A549 (cell line): Measurements from ENCODE around the gene POU4F1. TPM values are rescaled to one million over a fixed set of nuclear protein-coding genes. Genes with fewer than 3 reads are reported as not detected.

Experiments
- ATAC-seq, 2 experiments: fragments of 200-7000 bp in 1 of 2; fragments of >200 bp in 1 of 2; cut with Nextera tagmentation in 1 of 2; cut with Tn5 transposase in 1 of 2; 3 replicates each; pipeline versions ENCODE4 v1.8.0 to v1.9.1; 2018 to 2020; ENCODE audit warnings: mild to moderate bottlenecking in 1 of 2, moderate library complexity in 1 of 2
- CTCF ChIA-PET: fragments of 300-600 bp; sonication (Branson Sonifier 250); formaldehyde crosslinking; extraction: SDS; loops from one replicate; lab custom pipeline; 2021; ENCODE audit warnings: antibody characterized with exemption, inconsistent platforms; lab: Yijun Ruan, JAX
- POLR2A ChIA-PET: fragments of 350-600 bp; formaldehyde crosslinking; extraction: SDS; loops from one replicate; lab custom pipeline; 2021; ENCODE audit warnings: antibody characterized with exemption, inconsistent platforms; lab: Yijun Ruan, JAX
- DNase-seq, 2 experiments: peaks; one replicate each; pipeline versions ENCODE4 v3.0.0 to v3.0.0-alpha.2; 2011 to 2016; ENCODE audit warnings: low read depth in 1 of 2, low spot score in 1 of 2
- FAIRE-seq: peaks from 2 replicates; lab custom pipeline; 2011; peaks lifted over from hg19 to GRCh38; lab: Jason Lieb, UNC
- H3K27ac ChIP-seq, 2 experiments: fragments of >200 bp; sonication (Bioruptor Twin); formaldehyde crosslinking; 3 replicates each; pipeline ENCODE4 v1.5.1; 2016 to 2017
- H3K4me1 ChIP-seq: fragments of >200 bp; sonication (Bioruptor Twin); formaldehyde crosslinking; 3 replicates; pipeline ENCODE4 v1.6.1; 2016
- H3K4me2 ChIP-seq: fragments of >200 bp; sonication (Bioruptor Twin); formaldehyde crosslinking; 3 replicates; pipeline ENCODE4 v1.6.1; 2016
- H3K4me3 ChIP-seq: fragments of >200 bp; sonication (Bioruptor Twin); formaldehyde crosslinking; 3 replicates; pipeline ENCODE4 v1.5.1; 2016
- H3K9me3 ChIP-seq: fragments of >200 bp; sonication (Bioruptor Twin); formaldehyde crosslinking; 3 replicates; pipeline ENCODE4 v1.6.1; 2016
- ATOH8 ChIP-seq: fragments of 250-450 bp; sonication (Bioruptor Pico); IDR thresholded peaks from 2 replicates; pipeline ENCODE4 v1.5.0; 2020; ENCODE audit warnings: low read depth, mild to moderate bottlenecking, moderate library complexity
- BCL3 ChIP-seq: fragments of >200 bp; sonication (Bioruptor Twin); formaldehyde crosslinking; IDR thresholded peaks from 3 replicates; pipeline ENCODE4 v1.6.1; 2016
- CEBPB ChIP-seq, 2 experiments: fragments of >200 bp in 1 of 2; sonication (Bioruptor Twin) in 1 of 2; formaldehyde crosslinking in 1 of 2; IDR thresholded peaks; 2 replicates each; pipeline ENCODE4 v1.6.1; 2012 to 2016
- ELK1 ChIP-seq: fragments of 150-350 bp; IDR thresholded peaks from 2 replicates; pipeline ENCODE4 v1.6.1; 2014; ENCODE audit warnings: low read depth, mild to moderate bottlenecking, low read length
- EP300 ChIP-seq, 2 experiments: fragments of >200 bp; sonication (Bioruptor Twin); formaldehyde crosslinking; IDR thresholded peaks; 2 replicates in 1 of 2; 3 replicates in 1 of 2; pipeline ENCODE4 v1.6.1; 2016 to 2017
- FOSB ChIP-seq: fragments of 250-450 bp; sonication (Bioruptor Pico); IDR thresholded peaks from 2 replicates; pipeline ENCODE4 v1.5.0; 2020; ENCODE audit warnings: mild to moderate bottlenecking, moderate library complexity
- FOXS1 ChIP-seq: fragments of 250-450 bp; sonication (Bioruptor Pico); IDR thresholded peaks from 2 replicates; pipeline ENCODE4 v1.5.0; 2020; ENCODE audit warnings: mild to moderate bottlenecking, moderate library complexity
- GATA3 ChIP-seq: IDR thresholded peaks from 2 replicates; pipeline ENCODE4 v1.6.1; 2012; ENCODE audit warnings: borderline replicate concordance
- HES2 ChIP-seq: fragments of >200 bp; sonication (Bioruptor Twin); formaldehyde crosslinking; IDR thresholded peaks from 2 replicates; pipeline ENCODE4 v1.6.1; 2016
- HOXA7 ChIP-seq: fragments of 250-450 bp; sonication (Bioruptor Pico); IDR thresholded peaks from 2 replicates; pipeline ENCODE4 v1.5.0; 2020; ENCODE audit warnings: mild to moderate bottlenecking, moderate library complexity
- HOXB13 ChIP-seq: fragments of 250-450 bp; sonication (Bioruptor Pico); IDR thresholded peaks from 2 replicates; pipeline ENCODE4 v1.5.0; 2020; ENCODE audit warnings: low read depth, mild to moderate bottlenecking, moderate library complexity
- HOXB5 ChIP-seq: fragments of 250-450 bp; sonication (Bioruptor Pico); IDR thresholded peaks from 2 replicates; pipeline ENCODE4 v1.5.0; 2020; ENCODE audit warnings: mild to moderate bottlenecking, moderate library complexity
- JUNB ChIP-seq: fragments of >200 bp; sonication (Bioruptor Twin); formaldehyde crosslinking; IDR thresholded peaks from 2 replicates; pipeline ENCODE4 v1.6.1; 2016
- KDM1A ChIP-seq: fragments of 200-600 bp; sonication (generic); IDR thresholded peaks from 2 replicates; pipeline ENCODE4 v1.6.1; 2016; ENCODE audit warnings: low read depth, mild to moderate bottlenecking
- PBX3 ChIP-seq: IDR thresholded peaks from 2 replicates; pipeline ENCODE4 v1.6.1; 2012
- RARB ChIP-seq: fragments of 250-450 bp; sonication (Bioruptor Pico); IDR thresholded peaks from 2 replicates; pipeline ENCODE4 v1.8.0; 2021; ENCODE audit warnings: mild to moderate bottlenecking, moderate library complexity
- RCOR1 ChIP-seq: fragments of 150-350 bp; IDR thresholded peaks from 2 replicates; pipeline ENCODE4 v1.6.1; 2014; ENCODE audit warnings: antibody characterized with exemption, low read length, low read depth
- SMC3 ChIP-seq: fragments of >200 bp; sonication (Bioruptor Twin); formaldehyde crosslinking; IDR thresholded peaks from 3 replicates; pipeline ENCODE4 v1.6.1; 2018; ENCODE audit warnings: inconsistent platforms
- SREBF2 ChIP-seq: fragments of 450-650 bp; IDR thresholded peaks from 2 replicates; pipeline ENCODE4 v1.6.1; 2014; ENCODE audit warnings: mild to moderate bottlenecking, moderate library complexity
- TFCP2L1 ChIP-seq: fragments of 250-450 bp; sonication (Bioruptor Pico); IDR thresholded peaks from 2 replicates; pipeline ENCODE4 v1.5.0; 2021; ENCODE audit warnings: mild to moderate bottlenecking
- ZC3H11A ChIP-seq: fragments of 450-650 bp; IDR thresholded peaks from 2 replicates; pipeline ENCODE4 v1.6.1; 2014; ENCODE audit warnings: antibody characterized with exemption, mild to moderate bottlenecking
- ZFP36 ChIP-seq: fragments of 450-650 bp; IDR thresholded peaks from 2 replicates; pipeline ENCODE4 v1.6.1; 2014; ENCODE audit warnings: borderline replicate concordance; ENCODE audit not compliant: partially characterized antibody
- ZNF302 ChIP-seq: fragments of 250-450 bp; sonication (Bioruptor Pico); IDR thresholded peaks from 2 replicates; pipeline ENCODE4 v1.9.0; 2021; ENCODE audit warnings: inconsistent platforms, mild to moderate bottlenecking, moderate library complexity
- WGBS: methylation state at CpG from one replicate; pipeline ENCODE4 v1.1.6; 2017; ENCODE audit errors: missing lambda C conversion rate; 5-methylcytosine and 5-hydroxymethylcytosine counted together
- polyA plus RNA-seq, 4 experiments: library from polyadenylated mRNA; depleted of rRNA in 3 of 4; stranded (reverse); fragments of >200 nt; fragmentation: RNase III in 1 of 4; extraction: RNeasy Plus Mini Kit Qiagen cat#74134 plus additional on column Dnase treatment in 1 of 4; gene quantifications; 2 replicates in 3 of 4; 3 replicates in 1 of 4; pipeline ENCODE4 v1.2.3, GENCODE V29; 2011 to 2017

Gene POU4F1
- polyA plus RNA-seq, 2 of the 4 experiments (the other 2 are of a cell fraction), result 1.2 to 1.5 TPM

- no peak for TF ChIP-seq GATA3
- no peak for TF ChIP-seq TFCP2L1 (CRISPR knock-in tag)
- TF ChIP-seq ZC3H11A, result no peak
Measured at GRCh38 chr13:78632996-78633395, 29.6 kb upstream of the POU4F1 start (continued).

- Histone ChIP-seq H3K4me1 (no peaks in the 10 kb centered on the region), H3K4me3 (no peak overlapping the region), H3K4me2 (no peak overlapping the region), H3K9me3 (no peaks in the 10 kb centered on the region), H3K27ac (no peak overlapping the region)
- TF ChIP-seq KDM1A (no peak), EP300 (IDR thresholded peaks at IDR 0.05) (no peak), HOXB5 (no peak), BCL3 (no peak), HOXB13 (CRISPR knock-in tag) (no peak), FOXS1 (CRISPR knock-in tag) (no peak), FOSB (CRISPR knock-in tag) (no peak), CEBPB (IDR thresholded peaks at IDR 0.05) (no peak), RARB (CRISPR knock-in tag) (no peak)
- CTCF ChIA-PET, result interaction anchor here (1.1 kb wide), 1 partner anchor 14 kb away, joined by 3 read pairs; no protein-coding TSS in a partner anchor
- WGBS, result 92% methylated on average over 1 of the region's 1 CpG
- DNase-seq, result no peak
- POLR2A ChIA-PET, result no interaction called here
- no peak for FAIRE-seq
- no peak for ATAC-seq
Measured at GRCh38 chr13:78631077-78631476, 27.7 kb upstream of the POU4F1 start.

GRCh38 chr13:78630511-78630910 lies 27.2 kb upstream of the POU4F1 start:
- no peak overlapping the region for H3K4me2 ChIP-seq
- FAIRE-seq, result no peak
- no peaks in the 10 kb centered on the region for H3K4me1 ChIP-seq
- 92% methylated on average over 1 of the region's 1 CpG for WGBS
- no peaks in the 10 kb centered on the region for H3K9me3 ChIP-seq
- no peak overlapping the region for H3K4me3 ChIP-seq
- DNase-seq, result no peak
- POLR2A ChIA-PET, result no interaction called here
- H3K27ac ChIP-seq, result no peak overlapping the region
- ATAC-seq, result no peak
- no peak for TF ChIP-seq ZFP36
- TF ChIP-seq SREBF2, result no peak
- TF ChIP-seq HOXB5, result no peak
- TF ChIP-seq FOXS1 (CRISPR knock-in tag), result no peak
- TF ChIP-seq ZNF302 (CRISPR knock-in tag), result no peak
- TF ChIP-seq FOSB (CRISPR knock-in tag), result no peak
- TF ChIP-seq SMC3, result no peak
- TF ChIP-seq HOXA7 (CRISPR knock-in tag), result no peak
- TF ChIP-seq PBX3, result no peak
- TF ChIP-seq ATOH8 (CRISPR knock-in tag), result no peak
- no peak for TF ChIP-seq GATA3
- TF ChIP-seq ELK1, result no peak
- TF ChIP-seq HES2, result no peak
- no peak for TF ChIP-seq CEBPB (IDR thresholded peaks at IDR 0.05)
- TF ChIP-seq JUNB, result no peak
- no peak for TF ChIP-seq RCOR1
- TF ChIP-seq, all 56 proteins: peak for 0
- CTCF ChIA-PET, result interaction anchor here (1.1 to 1.2 kb wide), 2 partner anchors 13 to 15 kb away, joined by 3 read pairs; no protein-coding TSS in a partner anchor
